Measurements from ENCODE around the gene ZNF836. TPM values are rescaled to one million over a fixed set of nuclear protein-coding genes. Genes with fewer than 3 reads are reported as not detected.

Gene ZNF836
- total RNA-seq, 1 donor from 2014 or later: 15.9 TPM

- Histone ChIP-seq H3K27ac (no peak overlapping the region), H3K9me3 (peaks cover 100% of the 10 kb centered on the region), H3K4me3 (no peak overlapping the region), H3K36me3 (peaks cover 13% of the 10 kb centered on the region), H3K4me1 (no peaks in the 10 kb centered on the region), H3K27me3 (ENCODE audit: low read depth) (no peaks in the 10 kb centered on the region)
- intact Hi-C loops (cut with DNase I): no loop called here
- ATAC-seq: no peak
- TF ChIP-seq, protein P1, sequence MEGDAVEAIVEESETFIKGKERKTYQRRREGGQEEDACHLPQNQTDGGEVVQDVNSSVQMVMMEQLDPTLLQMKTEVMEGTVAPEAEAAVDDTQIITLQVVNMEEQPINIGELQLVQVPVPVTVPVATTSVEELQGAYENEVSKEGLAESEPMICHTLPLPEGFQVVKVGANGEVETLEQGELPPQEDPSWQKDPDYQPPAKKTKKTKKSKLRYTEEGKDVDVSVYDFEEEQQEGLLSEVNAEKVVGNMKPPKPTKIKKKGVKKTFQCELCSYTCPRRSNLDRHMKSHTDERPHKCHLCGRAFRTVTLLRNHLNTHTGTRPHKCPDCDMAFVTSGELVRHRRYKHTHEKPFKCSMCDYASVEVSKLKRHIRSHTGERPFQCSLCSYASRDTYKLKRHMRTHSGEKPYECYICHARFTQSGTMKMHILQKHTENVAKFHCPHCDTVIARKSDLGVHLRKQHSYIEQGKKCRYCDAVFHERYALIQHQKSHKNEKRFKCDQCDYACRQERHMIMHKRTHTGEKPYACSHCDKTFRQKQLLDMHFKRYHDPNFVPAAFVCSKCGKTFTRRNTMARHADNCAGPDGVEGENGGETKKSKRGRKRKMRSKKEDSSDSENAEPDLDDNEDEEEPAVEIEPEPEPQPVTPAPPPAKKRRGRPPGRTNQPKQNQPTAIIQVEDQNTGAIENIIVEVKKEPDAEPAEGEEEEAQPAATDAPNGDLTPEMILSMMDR (IDR thresholded peaks at IDR 0.05): no peak
- DNase-seq: no peak
Observed at GRCh38 chr19:52114691-52115090, 56.7 kb downstream of the ZNF836 start.

DNA sequence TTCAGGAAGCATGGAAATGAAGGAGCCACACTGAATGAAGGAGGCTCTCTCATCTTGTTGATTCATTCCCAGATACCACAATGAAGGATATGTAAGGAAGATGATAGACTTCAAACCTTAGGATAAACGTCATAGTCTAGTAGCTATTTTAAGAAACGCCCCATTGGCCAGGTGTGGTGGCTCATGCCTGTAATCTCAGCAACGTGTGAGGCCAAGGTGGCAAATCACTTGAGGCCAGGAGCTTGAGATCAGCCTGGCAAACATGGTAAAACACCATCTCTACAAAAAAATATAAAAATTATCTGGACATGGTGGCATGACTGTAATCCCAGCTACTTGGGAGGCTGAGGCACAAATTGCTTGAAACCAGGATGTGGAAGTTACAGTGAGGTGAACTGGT lies 58.8 kb downstream of the ZNF836 start:
- intact Hi-C loops (cut with DNase I): no loop called here
- no peak overlapping the region for H3K27ac ChIP-seq
- no peaks in the 10 kb centered on the region for H3K4me1 ChIP-seq
- no peak for DNase-seq
- H3K36me3 ChIP-seq: peaks cover 13% of the 10 kb centered on the region
- no peak for ATAC-seq
- no peak overlapping the region for H3K4me3 ChIP-seq
- TF ChIP-seq, protein P1 (IDR thresholded peaks at IDR 0.05): no peak
- H3K9me3 ChIP-seq: peaks cover 98% of the 10 kb centered on the region
- no peaks in the 10 kb centered on the region for H3K27me3 ChIP-seq (ENCODE audit: low read depth)

DNA sequence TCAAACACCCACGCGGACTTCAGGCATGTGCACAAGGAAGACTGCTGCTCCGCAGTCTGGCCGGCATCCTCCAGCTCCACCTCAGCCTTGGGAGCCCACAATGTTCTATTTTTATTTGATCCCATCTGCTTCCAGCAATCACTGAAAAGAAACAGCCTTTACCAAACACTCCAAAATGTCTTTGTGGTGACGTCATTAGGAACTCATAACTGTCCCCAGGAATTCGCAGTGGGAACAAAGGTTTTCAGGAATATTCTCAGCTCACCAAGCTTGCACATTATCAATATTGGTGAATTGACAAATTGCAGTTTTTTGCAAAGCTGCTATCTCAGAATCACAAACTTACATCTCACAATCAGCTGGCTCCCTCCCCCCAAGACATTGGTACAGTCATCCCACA lies 60.6 kb downstream of the ZNF836 start:
- TF ChIP-seq, protein P1 (IDR thresholded peaks at IDR 0.05): no peak
- ATAC-seq (no peak), DNase-seq (no peak)
- H3K4me3 ChIP-seq: no peak overlapping the region
- H3K9me3 ChIP-seq: peaks cover 92% of the 10 kb centered on the region
- no peaks in the 10 kb centered on the region for H3K27me3 ChIP-seq (ENCODE audit: low read depth)
- H3K36me3 ChIP-seq: peaks cover 2% of the 10 kb centered on the region
- H3K27ac ChIP-seq: no peak overlapping the region
- no peaks in the 10 kb centered on the region for H3K4me1 ChIP-seq
- intact Hi-C loops (cut with DNase I): no loop called here

Other genes with a start within 250 kb of the ZNF836 start
- 7.9 TPM for gene ZNF613, start 244.1 kb downstream of the ZNF836 start, total RNA-seq
- gene ZNF350, start 184.8 kb downstream of the ZNF836 start, total RNA-seq: 13.7 TPM
- 9.6 TPM for gene ZNF615, start 163.4 kb downstream of the ZNF836 start, total RNA-seq
- 7.1 TPM for gene ZNF614, start 143.2 kb downstream of the ZNF836 start, total RNA-seq
- 11.3 TPM for gene ZNF432, start 122.8 kb downstream of the ZNF836 start, total RNA-seq
- 25.3 TPM for gene ZNF841, start 75.9 kb downstream of the ZNF836 start, total RNA-seq
- gene ZNF616, start 31.7 kb downstream of the ZNF836 start, total RNA-seq: 13.4 TPM
- gene PPP2R1A, start 18.4 kb upstream of the ZNF836 start, total RNA-seq: 154 TPM
- gene ZNF766, start 98.0 kb upstream of the ZNF836 start, total RNA-seq: 17.9 TPM
- gene ZNF480, start 125.5 kb upstream of the ZNF836 start, total RNA-seq: 9.0 TPM
- gene ZNF610, start 164.6 kb upstream of the ZNF836 start, total RNA-seq: 3.6 TPM
- 18.3 TPM for gene ZNF880, start 198.3 kb upstream of the ZNF836 start, total RNA-seq
- gene ZNF528, start 226.2 kb upstream of the ZNF836 start, total RNA-seq: 29.8 TPM